Central memory CD4-positive, alpha-beta T cell (primary cell): ENCODE results near the gene FXN.
"Not testable (repeated sequence)": the region's sequence is repeated elsewhere in the genome, so short reads cannot be mapped to it uniquely, and the experiment has no call there.

Experiments
- DNase-seq: peaks from one replicate; pipeline ENCODE4 v3.0.0; 2022

Gene FXN

GRCh38 chr9:69107771-69108170 is 72.2 kb downstream of the FXN start:
- DNase-seq, result no peak

- not testable (repeated sequence) for DNase-seq
These were observed 73.2 kb downstream of the FXN start for GRCh38 chr9:69108706-69109105.

GRCh38 chr9:69109152-69109551 is 73.6 kb downstream of the FXN start:
- no peak for DNase-seq

GRCh38 chr9:69112646-69113045 is 77.1 kb downstream of the FXN start:
- DNase-seq, result not testable (repeated sequence)

- no peak for DNase-seq
These were observed 80.1 kb downstream of the FXN start for GRCh38 chr9:69115621-69116020.

- DNase-seq, result no peak
These were observed 83.1 kb downstream of the FXN start for GRCh38 chr9:69118656-69119055.

GRCh38 chr9:69120380-69121154 is 85.0 kb downstream of the FXN start:
- DNase-seq, result no peak

GRCh38 chr9:69121155-69122081 is 85.9 kb downstream of the FXN start:
- DNase-seq, result no peak

GRCh38 chr9:69122082-69122548 is 86.6 kb downstream of the FXN start:
- DNase-seq, result peak; percentile 51

- DNase-seq, result no peak
These were observed 87.1 kb downstream of the FXN start for GRCh38 chr9:69122549-69123141.

- no peak for DNase-seq
These were observed 95.2 kb downstream of the FXN start for GRCh38 chr9:69130456-69131441.

- no peak for DNase-seq
These were observed 96.1 kb downstream of the FXN start for GRCh38 chr9:69131682-69132081.

- no peak for DNase-seq
These were observed 96.8 kb downstream of the FXN start for GRCh38 chr9:69132361-69132760.

GRCh38 chr9:69134412-69134811 is 98.9 kb downstream of the FXN start:
- DNase-seq, result no peak

- no peak for DNase-seq
These were observed 100.6 kb downstream of the FXN start for GRCh38 chr9:69136185-69136584.

- no peak for DNase-seq
These were observed 101.2 kb downstream of the FXN start for GRCh38 chr9:69136779-69137178.

GRCh38 chr9:69137311-69137710 is 101.8 kb downstream of the FXN start:
- no peak for DNase-seq

GRCh38 chr9:69139596-69139995 is 104.0 kb downstream of the FXN start:
- DNase-seq, result no peak

GRCh38 chr9:69140123-69140735 is 104.7 kb downstream of the FXN start:
- DNase-seq, result no peak

- no peak for DNase-seq
These were observed 106.3 kb downstream of the FXN start for GRCh38 chr9:69141851-69142250.

GRCh38 chr9:69143291-69143690 is 107.7 kb downstream of the FXN start:
- DNase-seq, result no peak
